K562 (cell line): ENCODE measurements around the gene CYP21A2. TPM values are rescaled to one million over a fixed set of nuclear protein-coding genes. Genes with fewer than 3 reads are reported as not detected.
A peak's percentile ranks its signal among the peaks of the same experiment; 100 is the strongest.

Experiments
- ARNT ChIP-seq, 2 experiments: fragments of 450-650 bp; IDR thresholded peaks; 2 replicates each; pipeline ENCODE4 v1.6.1; 2016; ENCODE audit warnings: mild to moderate bottlenecking in 1 of 2
- BMI1 ChIP-seq: fragments of 150-350 bp; IDR thresholded peaks from 2 replicates; pipeline ENCODE4 v1.6.1; 2014; ENCODE audit warnings: low read length
- BRD9 ChIP-seq: fragments of 450-650 bp; IDR thresholded peaks from 2 replicates; pipeline ENCODE4 v1.6.1; 2018; ENCODE audit warnings: low read depth; ENCODE audit not compliant: partially characterized antibody
- CBX8 ChIP-seq: fragments of 200-600 bp; sonication (generic); IDR thresholded peaks from 2 replicates; pipeline ENCODE4 v1.6.1; 2012; ENCODE audit warnings: borderline replicate concordance, mixed run types, low read depth, mild to moderate bottlenecking, moderate library complexity, mixed read lengths, low read length, control low read depth, inconsistent platforms; ENCODE audit not compliant: poor library complexity, severe bottlenecking; ENCODE audit errors: extremely low read depth
- CHD1 ChIP-seq: fragments of 200-600 bp; sonication (generic); IDR thresholded peaks from one replicate; pipeline ENCODE4 v1.6.1; 2012; ENCODE audit warnings: mild to moderate bottlenecking, moderate library complexity, low read length, inconsistent platforms
- ELK3 ChIP-seq: fragments of 450-650 bp; formaldehyde crosslinking; IDR thresholded peaks from 2 replicates; pipeline ENCODE4 v1.4.0; 2020; ENCODE audit warnings: mild to moderate bottlenecking
- ILF3 ChIP-seq: fragments of 450-650 bp; IDR thresholded peaks from 2 replicates; pipeline ENCODE4 v1.6.1; 2018; ENCODE audit warnings: antibody characterized with exemption, mild to moderate bottlenecking, moderate library complexity, borderline replicate concordance
- MAZ ChIP-seq, 2 experiments: fragments of 450-650 bp in 1 of 2; sonication (generic) in 1 of 2; formaldehyde crosslinking; IDR thresholded peaks in 1 of 2; conservative IDR thresholded peaks in 1 of 2; 2 replicates each; pipeline versions ENCODE4 v1.4.0 to v1.5.0; 2020; ENCODE audit warnings: mild to moderate bottlenecking in 1 of 2, missing genetic modification reagents in 1 of 2
- NFIX ChIP-seq: fragments of 250-450 bp; sonication (Bioruptor Pico); IDR thresholded peaks from 2 replicates; pipeline ENCODE4 v1.4.0; 2020; ENCODE audit warnings: low read depth, mild to moderate bottlenecking, moderate library complexity
- PCBP1 ChIP-seq: fragments of 200-400 bp; formaldehyde crosslinking; IDR thresholded peaks from 2 replicates; pipeline ENCODE4 v1.6.1; 2018; ENCODE audit warnings: mild to moderate bottlenecking, low read depth, low read length; ENCODE audit not compliant: poor library complexity, severe bottlenecking
- SRSF7 ChIP-seq: fragments of 200-400 bp; formaldehyde crosslinking; optimal IDR thresholded peaks from 2 replicates; pipeline ENCODE3; 2017; ENCODE audit warnings: mild to moderate bottlenecking, low read depth, low read length
- YY1 ChIP-seq, 3 experiments: IDR thresholded peaks; 2 replicates each; pipeline ENCODE4 v1.6.1; 2011; ENCODE audit warnings: low read length in 2 of 3, mild to moderate bottlenecking in 2 of 3, moderate library complexity in 2 of 3, borderline replicate concordance in 1 of 3, control low read depth in 1 of 3, low read depth in 1 of 3; ENCODE audit not compliant: insufficient read depth in 3 of 3, insufficient replicate concordance in 2 of 3, control insufficient read depth in 1 of 3, insufficient read length in 1 of 3; ENCODE audit errors: extremely low read depth in 1 of 3
- ZBTB8A ChIP-seq: fragments of 450-650 bp; IDR thresholded peaks from 2 replicates; pipeline ENCODE4 v1.6.1; 2018; ENCODE audit warnings: mild to moderate bottlenecking, moderate library complexity; ENCODE audit not compliant: partially characterized antibody
- ZEB2 ChIP-seq: fragments of 450-650 bp; IDR thresholded peaks from 2 replicates; pipeline ENCODE4 v1.6.1; 2016
- ZNF324 ChIP-seq: fragments of 250-450 bp; sonication (Bioruptor Pico); IDR thresholded peaks from 2 replicates; pipeline ENCODE4 v1.4.0; 2020; ENCODE audit warnings: mild to moderate bottlenecking
- ZNF407 ChIP-seq: fragments of 450-650 bp; IDR thresholded peaks from 2 replicates; pipeline ENCODE4 v1.6.1; 2016; ENCODE audit warnings: low read depth
- ZNF408 ChIP-seq: fragments of 250-450 bp; sonication (Bioruptor Pico); IDR thresholded peaks from 2 replicates; pipeline ENCODE4 v1.4.0; 2020; ENCODE audit warnings: low read depth, mild to moderate bottlenecking, moderate library complexity
- ZZZ3 ChIP-seq: fragments of 450-650 bp; IDR thresholded peaks from 2 replicates; pipeline ENCODE4 v1.6.1; 2016; ENCODE audit warnings: antibody characterized with exemption, mild to moderate bottlenecking, moderate library complexity
- polyA plus RNA-seq, 8 experiments: library from polyadenylated mRNA; depleted of rRNA in 4 of 8; stranded (reverse) in 5 of 8; unstranded in 3 of 8; fragments of >200 nt; fragmentation: Nextera tagmentation in 2 of 8; fragmentation: Illumina TruSeq in 1 of 8; extraction: Ambion mirVana in 2 of 8; extraction: Trizol in 1 of 8; gene quantifications; 2 replicates each; pipeline versions ENCODE4 v1.2.1 to v1.2.3, GENCODE V29; 2011 to 2014; ENCODE audit warnings: inconsistent platforms in 1 of 8, missing spikeins in 1 of 8
- total RNA-seq, 7 experiments: library from RNA; depleted of rRNA in 6 of 7; stranded (reverse); fragments of >200 nt in 6 of 7; fragmentation: Illumina TruSeq in 2 of 7; extraction: Trizol in 2 of 7; gene quantifications; 2 replicates each; pipeline versions ENCODE4 v1.2.1 to v1.2.3, GENCODE V29; 2011 to 2021; ENCODE audit warnings: low replicate concordance in 1 of 7

Gene CYP21A2
- total and polyA plus RNA-seq, 9 of the 15 experiments (the other 6 are each of a cell fraction or from before 2014, with no cell fraction given) = 0.03 to 1.4 (median 0.19) TPM

GRCh38 chr6:32087574-32088486 lies 49.6 kb downstream of the CYP21A2 start (continued):
- TF ChIP-seq ZEB2 (no peak), ARNT (IDR thresholded peaks at IDR 0.05) (no peak), MAZ (CRISPR knock-in tag; conservative IDR thresholded peaks at IDR 0.05 in 1 of 2, IDR thresholded peaks at IDR 0.05 in 1 of 2) (peak in 1 of 2 experiments; percentile 93; a peak in 3 of 4 replicates), NFIX (no peak), CHD1 (no peak), PCBP1 (peak; percentile 84), BMI1 (no peak), BRD9 (no peak), ZBTB8A (no peak), ZZZ3 (no peak), ZNF408 (CRISPR knock-in tag) (no peak), SRSF7 (no peak), ELK3 (CRISPR knock-in tag) (no peak), CBX8 (no peak), YY1 (IDR thresholded peaks at IDR 0.05; ENCODE audit: borderline replicate concordance in 1 of 3, control insufficient read depth in 1 of 3, extremely low read depth in 1 of 3, insufficient read depth in 3 of 3, insufficient read length in 1 of 3, insufficient replicate concordance in 2 of 3, low read depth in 1 of 3, low read length in 2 of 3) (peak in 2 of 3 experiments; percentile 35 to 62), ZNF324 (CRISPR knock-in tag) (no peak), ILF3 (no peak), ZNF407 (no peak)
